ENCODE measurements around the gene KRT16. TPM values are rescaled to one million over a fixed set of nuclear protein-coding genes. Genes with fewer than 3 reads are reported as not detected.

The KRT16 gene
- total and polyA plus RNA-seq, 10 of the 15 experiments (the other 5 are each of a cell fraction or from before 2014, with no cell fraction given), result 0.07 TPM; not detected in 9

GRCh38 chr17:41613277-41614082 is 913 bp upstream of the KRT16 start (continued):
- TF ChIP-seq, protein P1, sequence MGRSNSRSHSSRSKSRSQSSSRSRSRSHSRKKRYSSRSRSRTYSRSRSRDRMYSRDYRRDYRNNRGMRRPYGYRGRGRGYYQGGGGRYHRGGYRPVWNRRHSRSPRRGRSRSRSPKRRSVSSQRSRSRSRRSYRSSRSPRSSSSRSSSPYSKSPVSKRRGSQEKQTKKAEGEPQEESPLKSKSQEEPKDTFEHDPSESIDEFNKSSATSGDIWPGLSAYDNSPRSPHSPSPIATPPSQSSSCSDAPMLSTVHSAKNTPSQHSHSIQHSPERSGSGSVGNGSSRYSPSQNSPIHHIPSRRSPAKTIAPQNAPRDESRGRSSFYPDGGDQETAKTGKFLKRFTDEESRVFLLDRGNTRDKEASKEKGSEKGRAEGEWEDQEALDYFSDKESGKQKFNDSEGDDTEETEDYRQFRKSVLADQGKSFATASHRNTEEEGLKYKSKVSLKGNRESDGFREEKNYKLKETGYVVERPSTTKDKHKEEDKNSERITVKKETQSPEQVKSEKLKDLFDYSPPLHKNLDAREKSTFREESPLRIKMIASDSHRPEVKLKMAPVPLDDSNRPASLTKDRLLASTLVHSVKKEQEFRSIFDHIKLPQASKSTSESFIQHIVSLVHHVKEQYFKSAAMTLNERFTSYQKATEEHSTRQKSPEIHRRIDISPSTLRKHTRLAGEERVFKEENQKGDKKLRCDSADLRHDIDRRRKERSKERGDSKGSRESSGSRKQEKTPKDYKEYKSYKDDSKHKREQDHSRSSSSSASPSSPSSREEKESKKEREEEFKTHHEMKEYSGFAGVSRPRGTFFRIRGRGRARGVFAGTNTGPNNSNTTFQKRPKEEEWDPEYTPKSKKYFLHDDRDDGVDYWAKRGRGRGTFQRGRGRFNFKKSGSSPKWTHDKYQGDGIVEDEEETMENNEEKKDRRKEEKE (IDR thresholded peaks at IDR 0.05), result no peak
- no peak for TF ChIP-seq ZNF274 (IDR thresholded peaks at IDR 0.05; ENCODE audit: insufficient read depth, insufficient read length)

- intact Hi-C loops (cut with micrococcal nuclease; ENCODE audit: unreplicated experiment), result no loop called here
- Histone ChIP-seq H3K9ac (ENCODE audit: control insufficient read depth, insufficient read depth, low read length) (no peak overlapping the region), H3K4me1 (ENCODE audit: control insufficient read depth, insufficient read depth, low read length) (no peaks in the 10 kb centered on the region), H3K4me3 (no peak overlapping the region), H3K4me2 (ENCODE audit: control insufficient read depth, insufficient read depth) (no peak overlapping the region), H3K27me3 (replicated peaks in 1 of 2; ENCODE audit: control insufficient read depth in 2 of 2, insufficient read depth in 2 of 2, low read length in 1 of 2) (no peaks in the 10 kb centered on the region; a peak in 1 of 4 replicates), H3K36me3 (ENCODE audit: control insufficient read depth in 2 of 2, insufficient read depth in 2 of 2, low read length in 1 of 2) (no peaks in the 10 kb centered on the region), H4K20me1 (ENCODE audit: control insufficient read depth, insufficient read depth) (no peaks in the 10 kb centered on the region), H3K79me2 (ENCODE audit: control insufficient read depth, insufficient read depth, low read length) (no peaks in the 10 kb centered on the region), H3K27ac (ENCODE audit: control insufficient read depth, insufficient read depth) (no peak overlapping the region), H3K9me3 (replicated peaks; ENCODE audit: control insufficient read depth, insufficient read depth, low read length) (peaks cover 3% of the 10 kb centered on the region; the same call in 2 of the 3 replicates), H2AFZ (ENCODE audit: control insufficient read depth, low read depth, low read length) (no peak overlapping the region)
- RAD21 ChIA-PET (ENCODE audit: unreplicated experiment), result no interaction called here
- no peak for FAIRE-seq
- no TSS peak for BruUV-seq (replicated peaks)
- CTCF ChIA-PET, result interaction anchor here (2.3 kb wide), 1 partner anchor 38 kb away, joined by 5 read pairs; no protein-coding TSS in a partner anchor
- POLR2A ChIA-PET, result no interaction called here
- SMC1A ChIA-PET (ENCODE audit: uncharacterized antibody, unreplicated experiment), result no interaction called here
- no peak for ATAC-seq
- no peak for DNase-seq (ENCODE audit: low read depth, low spot score)
- WGBS (ENCODE audit: insufficient coverage, insufficient replicate concordance, low lambda C conversion rate, missing lambda C conversion rate), result 44% methylated on average over 25 of the region's 25 CpGs
- in situ Hi-C loops (cut with MboI), result no loop called here
- TF ChIP-seq ZBED1 (IDR thresholded peaks at IDR 0.05; ENCODE audit: borderline replicate concordance) (no peak), ELK1 (IDR thresholded peaks at IDR 0.05; ENCODE audit: low read depth, low read length) (no peak), ZBTB4 (CRISPR knock-in tag; IDR thresholded peaks at IDR 0.05) (no peak), IKZF2 (IDR thresholded peaks at IDR 0.05) (no peak), PKNOX1 (IDR thresholded peaks at IDR 0.05) (no peak)
- TF ChIP-seq, protein P2, sequence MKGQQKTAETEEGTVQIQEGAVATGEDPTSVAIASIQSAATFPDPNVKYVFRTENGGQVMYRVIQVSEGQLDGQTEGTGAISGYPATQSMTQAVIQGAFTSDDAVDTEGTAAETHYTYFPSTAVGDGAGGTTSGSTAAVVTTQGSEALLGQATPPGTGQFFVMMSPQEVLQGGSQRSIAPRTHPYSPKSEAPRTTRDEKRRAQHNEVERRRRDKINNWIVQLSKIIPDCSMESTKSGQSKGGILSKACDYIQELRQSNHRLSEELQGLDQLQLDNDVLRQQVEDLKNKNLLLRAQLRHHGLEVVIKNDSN (IDR thresholded peaks at IDR 0.05; ENCODE audit: borderline replicate concordance, extremely low read length, insufficient read depth, low read depth, low read length), result no peak
- TF ChIP-seq, protein P3, sequence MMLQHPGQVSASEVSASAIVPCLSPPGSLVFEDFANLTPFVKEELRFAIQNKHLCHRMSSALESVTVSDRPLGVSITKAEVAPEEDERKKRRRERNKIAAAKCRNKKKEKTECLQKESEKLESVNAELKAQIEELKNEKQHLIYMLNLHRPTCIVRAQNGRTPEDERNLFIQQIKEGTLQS (IDR thresholded peaks at IDR 0.05; ENCODE audit: borderline replicate concordance, extremely low read depth, low read depth, low read length), result no peak
These were observed 1.5 kb downstream of the KRT16 start for GRCh38 chr17:41610965-41611640.
